ENCODE data around the gene STK25.
"Not testable (repeated sequence)": the region's sequence is repeated elsewhere in the genome, so short reads cannot be mapped to it uniquely, and the experiment has no call there.

Gene STK25

DNA sequence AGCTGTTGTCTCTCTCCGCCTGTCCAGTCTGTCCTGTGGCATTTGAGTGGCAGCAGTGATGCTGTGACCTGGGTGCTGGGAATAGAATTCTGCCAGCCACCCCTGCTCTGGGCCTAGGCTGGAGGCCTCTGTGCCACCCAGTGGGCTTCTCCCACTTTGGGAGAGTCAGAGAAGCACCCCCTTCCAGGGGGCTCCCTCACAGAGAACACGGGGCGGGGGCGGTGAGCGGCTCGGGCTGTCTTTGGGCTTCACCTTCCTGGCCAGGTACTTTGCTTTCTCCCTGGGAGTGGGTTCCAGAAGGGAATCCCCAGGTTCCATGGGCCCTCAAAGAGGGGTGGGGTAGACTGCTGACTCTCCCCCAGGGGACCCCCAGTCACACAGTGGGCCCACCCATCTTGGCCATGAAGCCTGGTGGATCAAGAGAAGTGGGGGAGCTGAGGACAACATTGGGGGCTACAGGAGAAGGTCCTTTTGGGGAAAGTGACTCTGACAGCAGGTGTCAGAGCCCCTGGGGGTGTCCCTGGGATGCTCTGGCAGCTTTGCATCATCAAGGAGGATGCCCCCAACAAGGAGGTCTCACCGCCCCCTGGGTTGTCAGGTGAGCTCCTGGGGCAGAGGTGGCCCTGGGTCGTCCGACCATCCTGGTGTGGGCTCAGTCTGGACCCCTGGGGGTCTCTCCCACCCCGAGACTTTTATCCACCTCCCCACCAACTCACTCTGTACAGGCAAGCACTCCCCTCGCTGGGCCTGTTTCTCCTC is 31.4 kb upstream of the STK25 start:
- DNase-seq (ENCODE audit: low read depth): no peak

DNA sequence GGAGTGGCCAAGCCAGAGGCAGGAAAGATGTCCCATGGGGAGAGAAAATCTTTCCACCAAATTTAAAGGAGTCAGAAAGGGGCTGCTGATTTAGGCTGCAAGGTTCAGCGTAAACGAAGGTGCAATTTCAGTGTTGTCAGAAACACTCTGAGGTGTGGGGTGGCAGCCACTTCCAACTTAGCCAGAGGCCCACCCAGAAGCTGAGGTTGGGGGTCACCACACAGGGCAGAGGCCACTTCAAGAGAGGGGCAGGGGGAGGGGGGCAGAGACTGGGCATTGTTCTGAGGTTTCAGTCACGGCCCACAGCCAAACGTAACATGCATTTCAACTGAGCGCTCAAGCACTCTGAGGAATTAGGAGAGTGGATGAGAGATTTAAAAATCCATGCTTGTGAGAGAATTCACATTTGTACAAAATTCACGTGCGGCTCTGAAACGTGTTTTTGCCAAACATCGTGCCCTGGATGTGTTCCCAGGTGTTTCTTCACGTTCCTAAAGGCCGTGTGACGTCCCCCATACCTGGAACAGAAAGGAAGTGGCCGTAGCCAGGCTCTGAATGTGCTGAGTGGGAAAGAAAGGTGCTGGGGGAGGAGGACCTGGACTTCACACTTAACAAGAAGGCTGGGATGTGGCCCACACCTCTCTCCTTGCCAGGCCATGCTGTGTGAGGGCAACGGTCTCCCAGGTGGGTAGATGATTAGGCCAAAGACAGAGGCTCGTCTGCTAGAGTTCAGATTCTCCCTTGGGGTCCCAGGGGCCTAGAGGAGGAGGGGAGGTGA is 30.6 kb upstream of the STK25 start:
- DNase-seq (ENCODE audit: low read depth): no peak

DNA sequence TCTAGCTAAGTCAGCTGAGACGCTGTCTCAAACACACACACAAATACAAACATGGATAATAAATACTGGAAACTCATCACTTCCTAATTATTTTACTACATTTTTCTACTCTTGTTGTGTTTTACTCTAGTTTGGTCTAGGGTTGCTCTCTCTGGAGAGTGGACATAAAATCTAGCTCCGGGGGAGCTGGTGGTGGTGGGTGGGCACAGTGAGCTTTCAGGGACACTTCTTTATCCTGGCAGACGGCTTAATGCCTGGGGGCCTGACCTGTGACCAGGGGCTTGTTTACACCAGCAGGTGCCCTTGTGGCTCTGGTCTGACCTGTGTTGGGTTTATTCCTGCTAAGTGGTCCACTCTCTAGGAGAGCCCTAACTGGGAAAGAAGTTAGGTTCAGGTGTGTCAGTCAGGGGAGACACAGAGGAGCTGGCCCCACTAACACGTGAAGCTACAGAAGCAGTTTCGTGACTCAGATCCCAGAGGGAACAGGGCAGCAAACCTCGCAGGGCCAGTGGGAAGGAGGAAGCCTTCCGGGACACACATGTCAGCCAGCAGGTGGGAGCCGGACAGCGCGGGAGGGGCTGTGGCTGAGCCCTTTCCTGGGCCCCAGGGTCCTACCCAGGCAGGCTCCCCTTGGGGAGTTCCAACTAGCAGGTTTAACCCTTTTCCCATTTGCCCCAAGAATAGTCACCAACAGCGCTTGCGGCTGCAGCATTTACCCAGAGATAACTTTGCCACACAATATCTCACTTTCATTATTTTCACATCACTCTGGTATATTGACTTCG is 27.7 kb upstream of the STK25 start:
- DNase-seq (ENCODE audit: low read depth): no peak

DNA sequence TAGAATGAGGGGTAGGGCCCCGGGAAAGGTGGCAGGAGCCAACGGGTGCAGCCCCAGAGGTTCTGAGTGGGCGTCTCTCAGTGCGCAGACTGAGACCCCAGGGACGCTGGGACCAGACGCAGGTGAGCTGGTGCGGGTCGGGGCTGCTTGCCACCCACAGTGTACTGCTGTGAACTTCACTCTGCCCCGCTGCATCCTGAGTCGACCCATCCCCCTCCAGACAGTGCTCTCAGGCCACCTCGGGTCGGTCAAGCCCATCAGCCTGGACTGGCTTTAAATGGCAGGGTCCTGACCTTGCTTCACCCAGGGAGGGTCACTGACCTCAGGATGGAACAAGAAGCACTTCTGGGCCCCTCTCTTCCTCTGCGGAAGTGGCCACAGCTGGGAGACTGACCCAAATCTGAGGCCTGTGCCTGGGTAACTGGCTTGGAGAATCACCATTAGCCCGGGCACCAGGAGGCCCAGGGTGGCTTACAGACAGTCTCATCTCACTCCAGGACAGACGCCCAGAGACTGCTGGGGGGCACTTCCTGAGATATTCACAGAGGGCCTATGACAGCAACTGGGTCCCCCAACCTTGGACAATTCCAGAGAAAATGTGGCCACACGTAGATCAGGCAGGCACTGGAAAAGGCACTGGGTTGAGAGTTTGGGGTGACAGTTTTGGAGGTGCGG is 26.5 kb upstream of the STK25 start:
- no peak for DNase-seq (ENCODE audit: low read depth)

DNA sequence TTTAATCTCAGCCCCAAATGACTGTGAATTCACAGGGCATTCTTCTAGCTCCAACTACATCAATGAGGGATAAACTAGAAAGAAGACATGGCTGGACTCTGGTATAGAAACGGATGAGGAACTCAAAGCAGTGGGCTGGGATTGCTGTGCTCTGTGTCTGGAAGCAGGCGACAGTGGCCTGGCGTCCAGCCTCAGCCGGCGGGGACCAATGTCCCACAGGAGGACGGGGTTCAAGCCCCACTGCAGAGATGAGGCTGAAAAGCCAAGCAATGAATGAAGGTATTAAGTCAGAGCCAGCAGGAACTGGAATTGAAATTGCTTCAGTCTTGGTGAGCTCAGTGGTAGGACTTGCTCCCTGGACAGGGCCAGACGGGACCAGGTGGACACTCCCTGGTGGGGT is 25.9 kb upstream of the STK25 start:
- no peak for DNase-seq (ENCODE audit: low read depth)

DNA sequence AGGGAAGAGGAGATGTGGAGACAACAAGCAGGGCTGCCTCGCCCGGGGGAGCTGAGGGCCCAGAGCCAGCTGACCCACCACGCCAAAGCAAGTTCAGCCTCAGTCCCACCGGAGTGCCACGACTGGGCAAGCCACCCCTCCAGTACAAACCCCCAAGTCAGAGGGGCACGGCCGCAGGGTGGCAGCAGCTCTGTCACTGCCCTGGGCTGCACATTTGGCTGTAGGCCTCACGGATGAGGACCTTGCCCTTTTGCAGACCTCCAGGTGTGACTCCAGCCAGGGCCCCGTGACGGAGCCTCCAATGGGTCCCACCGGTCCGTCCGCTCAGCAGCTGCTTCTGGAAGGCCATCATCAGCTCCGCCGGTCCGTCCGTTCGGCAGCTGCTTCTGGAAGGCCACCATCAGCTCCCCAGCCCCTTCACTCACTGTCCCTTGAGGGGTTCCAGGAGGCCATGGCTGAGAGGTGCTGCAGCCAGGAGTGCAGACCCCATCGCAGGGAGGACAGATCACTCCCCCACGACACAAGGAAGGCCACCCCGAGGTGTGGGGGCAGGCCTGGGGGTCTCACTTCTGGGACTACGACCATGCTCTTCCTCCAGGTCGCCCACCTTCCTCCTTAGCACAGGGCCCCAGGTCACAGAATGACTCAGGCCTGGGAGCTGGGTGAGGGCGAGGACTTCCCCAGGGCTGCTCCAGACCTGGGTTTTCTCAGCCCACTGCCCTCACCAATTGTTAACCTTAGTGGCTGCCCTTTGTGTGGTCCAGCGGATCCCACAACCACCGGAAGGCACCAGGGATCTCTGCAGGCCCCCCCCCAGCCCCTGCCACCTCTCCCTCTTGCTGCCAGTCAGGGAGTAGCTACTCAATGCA is 24.6 kb upstream of the STK25 start:
- no peak for DNase-seq (ENCODE audit: low read depth)

GRCh38 chr2:241532168-241532567 is 23.8 kb upstream of the STK25 start:
- no peak for DNase-seq (ENCODE audit: low read depth)

DNA sequence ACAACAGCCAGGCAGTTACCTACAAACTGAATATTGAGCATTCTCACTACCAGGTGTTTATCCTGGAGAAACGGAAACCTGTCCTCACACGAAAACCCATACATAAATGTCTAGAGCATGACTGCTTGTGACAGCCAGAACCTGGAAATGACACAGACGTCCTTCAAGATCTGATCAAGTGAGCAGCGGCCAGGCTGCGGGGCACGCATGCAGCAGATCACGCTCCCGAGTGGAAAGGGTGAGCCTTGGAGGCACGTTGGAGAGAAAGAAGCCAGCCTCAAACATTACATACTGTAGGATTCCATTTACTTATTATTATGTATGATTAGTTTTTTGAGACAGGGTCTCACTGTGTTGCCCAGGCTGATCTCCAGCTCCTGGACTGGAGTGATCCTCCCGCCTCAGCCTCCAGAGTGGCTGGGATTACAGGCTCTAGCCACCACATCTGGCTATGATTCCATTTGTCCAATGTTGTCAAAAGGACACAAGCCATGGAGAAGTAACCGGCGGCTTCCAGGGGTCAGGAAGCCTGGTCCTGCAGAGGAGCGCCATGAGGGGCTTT is 22.9 kb upstream of the STK25 start:
- DNase-seq (ENCODE audit: low read depth): no peak

- DNase-seq (ENCODE audit: low read depth): no peak
These were observed 22.2 kb upstream of the STK25 start for GRCh38 chr2:241530571-241530970.

- DNase-seq (ENCODE audit: low read depth): not testable (repeated sequence)
These were observed 17.7 kb upstream of the STK25 start for GRCh38 chr2:241525818-241526780.

- no peak for DNase-seq (ENCODE audit: low read depth)
These were observed 14.1 kb upstream of the STK25 start for GRCh38 chr2:241522477-241522876.

DNA sequence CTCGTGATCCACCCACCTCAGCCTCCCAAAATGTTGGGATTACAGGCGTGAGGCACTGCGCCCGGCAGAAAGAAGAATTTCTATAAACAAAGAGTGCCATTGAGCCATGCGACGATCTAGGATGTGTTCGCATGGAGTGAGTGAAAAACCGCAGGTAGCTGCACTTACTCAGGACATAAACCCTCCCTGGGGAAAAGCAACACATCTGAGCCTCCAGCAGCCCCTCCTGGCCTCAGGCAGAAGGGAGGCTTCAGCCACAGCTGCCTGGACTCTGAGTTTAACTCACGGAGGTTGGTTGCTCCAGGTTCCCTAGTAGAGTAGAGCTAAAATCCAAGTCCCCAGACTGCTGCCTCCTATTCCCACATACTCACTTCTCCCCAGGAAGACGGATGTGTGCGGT is 11.3 kb upstream of the STK25 start:
- no peak for DNase-seq (ENCODE audit: low read depth)

GRCh38 chr2:241517297-241517696 is 8.9 kb upstream of the STK25 start:
- DNase-seq (ENCODE audit: low read depth): no peak

- DNase-seq (ENCODE audit: low read depth): no peak
These were observed 8.2 kb upstream of the STK25 start for GRCh38 chr2:241516520-241516965.

- no peak for DNase-seq (ENCODE audit: low read depth)
These were observed 6.8 kb upstream of the STK25 start for GRCh38 chr2:241514986-241515737.

- no peak for DNase-seq (ENCODE audit: low read depth)
These were observed 6.2 kb upstream of the STK25 start for GRCh38 chr2:241514553-241514952.

- DNase-seq (ENCODE audit: low read depth): no peak
These were observed 2.8 kb upstream of the STK25 start for GRCh38 chr2:241511091-241511741.

DNA sequence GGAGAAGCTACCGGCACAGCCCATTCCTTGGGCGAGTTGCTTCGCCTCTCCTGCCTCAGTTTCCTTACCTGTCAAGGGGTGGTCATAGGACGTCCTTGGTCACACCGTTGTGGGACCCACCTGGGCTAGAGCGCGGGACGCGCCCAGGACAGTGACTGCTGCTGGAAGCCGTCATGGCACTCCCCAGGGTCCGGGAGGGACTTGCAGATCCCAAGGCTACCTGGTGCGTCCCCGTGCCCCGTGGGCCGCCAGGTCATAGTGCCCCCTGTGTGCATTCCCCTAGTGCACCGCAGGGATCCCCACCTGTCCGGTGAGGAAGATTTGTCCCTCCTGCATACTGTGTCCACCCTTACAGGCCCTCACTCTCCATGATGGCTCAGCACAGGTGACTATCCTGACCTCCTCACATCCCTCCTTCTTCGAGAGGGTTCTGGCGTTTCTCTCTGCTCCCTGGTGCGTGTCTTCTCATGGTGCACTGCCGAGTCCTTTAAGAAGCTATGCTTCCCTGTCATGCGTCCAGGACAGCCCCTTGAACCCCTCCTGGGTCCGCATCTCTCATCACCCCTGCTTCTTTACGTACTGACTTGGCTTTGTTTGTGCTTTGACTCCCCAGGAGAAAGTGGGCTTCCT is 886 bp upstream of the STK25 start:
- DNase-seq (ENCODE audit: low read depth): no peak
